ENCODE measurements around the gene C3orf20.

DNA sequence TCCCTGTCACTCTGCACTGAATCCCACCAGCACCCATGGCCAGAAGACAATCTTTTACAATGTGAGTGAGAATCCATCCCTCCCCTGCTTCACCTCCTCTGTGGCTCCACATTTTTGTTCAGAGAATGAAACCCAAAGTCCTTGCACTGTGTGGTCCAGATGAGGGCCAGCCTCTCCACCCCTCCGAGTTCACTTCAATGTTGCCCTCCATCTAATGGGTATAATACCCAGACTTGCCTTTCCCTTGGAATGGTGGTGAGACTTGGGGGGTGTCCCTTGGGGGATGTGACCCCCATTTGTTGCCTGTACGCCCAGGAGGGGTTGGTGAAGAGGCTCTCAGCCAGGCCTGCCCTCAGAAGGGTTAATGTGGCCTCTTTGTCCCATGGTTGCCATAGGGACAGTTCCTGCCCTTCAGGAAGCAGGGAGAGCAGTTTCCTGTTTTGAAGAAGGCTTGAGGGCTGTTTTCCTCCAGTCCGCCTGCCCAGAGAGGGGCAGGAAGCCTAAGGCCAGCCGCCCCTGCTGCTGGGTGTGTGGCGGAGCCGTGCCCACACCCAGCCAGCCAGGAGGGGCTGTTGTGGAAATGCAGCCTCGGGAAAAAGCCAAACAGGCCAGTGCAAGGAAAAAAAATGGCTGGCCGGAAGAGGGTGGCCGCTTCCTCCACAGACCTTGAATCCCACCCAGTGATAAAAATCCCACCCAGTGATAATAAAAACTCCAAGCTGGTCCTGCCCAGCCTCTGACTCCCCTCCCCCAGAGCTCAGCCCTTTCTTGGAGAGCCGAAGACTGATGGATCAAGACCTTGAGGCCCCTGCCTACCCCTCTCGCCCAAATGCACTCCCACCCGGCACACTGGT lies 129.3 kb downstream of the C3orf20 start:
- TF ChIP-seq, protein P1, sequence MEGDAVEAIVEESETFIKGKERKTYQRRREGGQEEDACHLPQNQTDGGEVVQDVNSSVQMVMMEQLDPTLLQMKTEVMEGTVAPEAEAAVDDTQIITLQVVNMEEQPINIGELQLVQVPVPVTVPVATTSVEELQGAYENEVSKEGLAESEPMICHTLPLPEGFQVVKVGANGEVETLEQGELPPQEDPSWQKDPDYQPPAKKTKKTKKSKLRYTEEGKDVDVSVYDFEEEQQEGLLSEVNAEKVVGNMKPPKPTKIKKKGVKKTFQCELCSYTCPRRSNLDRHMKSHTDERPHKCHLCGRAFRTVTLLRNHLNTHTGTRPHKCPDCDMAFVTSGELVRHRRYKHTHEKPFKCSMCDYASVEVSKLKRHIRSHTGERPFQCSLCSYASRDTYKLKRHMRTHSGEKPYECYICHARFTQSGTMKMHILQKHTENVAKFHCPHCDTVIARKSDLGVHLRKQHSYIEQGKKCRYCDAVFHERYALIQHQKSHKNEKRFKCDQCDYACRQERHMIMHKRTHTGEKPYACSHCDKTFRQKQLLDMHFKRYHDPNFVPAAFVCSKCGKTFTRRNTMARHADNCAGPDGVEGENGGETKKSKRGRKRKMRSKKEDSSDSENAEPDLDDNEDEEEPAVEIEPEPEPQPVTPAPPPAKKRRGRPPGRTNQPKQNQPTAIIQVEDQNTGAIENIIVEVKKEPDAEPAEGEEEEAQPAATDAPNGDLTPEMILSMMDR (IDR thresholded peaks at IDR 0.05) = no peak
- no peak for TF ChIP-seq POLR2A (IDR thresholded peaks at IDR 0.05)
